ENCODE measurements around the gene GATA6.

GATA6 gene

DNA sequence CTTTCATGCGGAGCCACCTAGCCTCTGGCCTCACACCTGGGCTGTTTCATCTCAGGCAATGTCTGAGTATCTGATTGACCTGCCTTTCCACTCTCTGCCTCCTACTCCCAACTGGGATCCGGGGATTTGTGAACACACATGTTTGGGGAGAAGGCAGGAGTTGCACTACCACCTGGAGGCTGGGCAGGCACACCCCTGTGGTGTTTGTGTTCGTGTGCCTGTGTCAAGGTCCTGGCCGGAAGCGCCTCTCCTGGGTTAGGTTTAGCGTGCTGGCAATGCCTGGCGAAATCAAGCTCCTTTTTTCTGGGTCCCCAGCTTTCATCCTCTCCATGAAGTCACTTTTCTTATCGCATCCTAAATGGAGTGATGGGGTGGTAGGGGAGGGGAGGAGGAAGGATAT is 63.9 kb downstream of the GATA6 start:
- TF ChIP-seq, protein P1, sequence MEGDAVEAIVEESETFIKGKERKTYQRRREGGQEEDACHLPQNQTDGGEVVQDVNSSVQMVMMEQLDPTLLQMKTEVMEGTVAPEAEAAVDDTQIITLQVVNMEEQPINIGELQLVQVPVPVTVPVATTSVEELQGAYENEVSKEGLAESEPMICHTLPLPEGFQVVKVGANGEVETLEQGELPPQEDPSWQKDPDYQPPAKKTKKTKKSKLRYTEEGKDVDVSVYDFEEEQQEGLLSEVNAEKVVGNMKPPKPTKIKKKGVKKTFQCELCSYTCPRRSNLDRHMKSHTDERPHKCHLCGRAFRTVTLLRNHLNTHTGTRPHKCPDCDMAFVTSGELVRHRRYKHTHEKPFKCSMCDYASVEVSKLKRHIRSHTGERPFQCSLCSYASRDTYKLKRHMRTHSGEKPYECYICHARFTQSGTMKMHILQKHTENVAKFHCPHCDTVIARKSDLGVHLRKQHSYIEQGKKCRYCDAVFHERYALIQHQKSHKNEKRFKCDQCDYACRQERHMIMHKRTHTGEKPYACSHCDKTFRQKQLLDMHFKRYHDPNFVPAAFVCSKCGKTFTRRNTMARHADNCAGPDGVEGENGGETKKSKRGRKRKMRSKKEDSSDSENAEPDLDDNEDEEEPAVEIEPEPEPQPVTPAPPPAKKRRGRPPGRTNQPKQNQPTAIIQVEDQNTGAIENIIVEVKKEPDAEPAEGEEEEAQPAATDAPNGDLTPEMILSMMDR (IDR thresholded peaks at IDR 0.05; ENCODE audit: insufficient read depth, low read length, missing control alignments) = no peak
- CTCF ChIA-PET = no interaction called here
- POLR2A ChIA-PET = no interaction called here
- DNase-seq (ENCODE audit: low read depth, low spot score) = no peak
- no peak overlapping the region for H3K4me3 ChIP-seq (ENCODE audit: low read depth, low read length)

DNA sequence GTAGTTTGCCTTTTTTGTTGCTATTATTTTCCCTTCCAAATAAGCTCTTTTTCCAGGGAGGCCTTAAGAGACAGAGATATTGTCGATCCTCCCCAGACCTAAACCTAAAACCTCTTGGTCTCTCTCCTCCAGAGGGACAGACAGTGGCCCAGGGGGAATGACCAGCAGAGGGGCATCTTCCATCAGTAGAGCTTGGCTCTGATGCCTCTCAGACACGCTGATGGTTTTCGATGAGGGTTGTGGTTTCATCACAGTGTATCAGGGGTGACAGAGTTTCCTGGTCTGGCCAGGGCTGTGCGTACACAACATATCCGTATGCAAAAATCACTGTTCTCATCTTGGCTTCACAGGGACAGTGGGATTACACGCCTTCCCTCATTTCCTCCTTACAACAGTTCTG is 68.6 kb downstream of the GATA6 start:
- TF ChIP-seq, protein P1 (IDR thresholded peaks at IDR 0.05; ENCODE audit: insufficient read depth, low read length, missing control alignments) = no peak
- POLR2A ChIA-PET = no interaction called here
- CTCF ChIA-PET = interaction anchor here (0.9 kb wide), 1 partner anchor 27 kb away, joined by 3 read pairs; no protein-coding TSS in a partner anchor
- H3K4me3 ChIP-seq (ENCODE audit: low read depth, low read length) = no peak overlapping the region
- DNase-seq (ENCODE audit: low read depth, low spot score) = no peak

DNA sequence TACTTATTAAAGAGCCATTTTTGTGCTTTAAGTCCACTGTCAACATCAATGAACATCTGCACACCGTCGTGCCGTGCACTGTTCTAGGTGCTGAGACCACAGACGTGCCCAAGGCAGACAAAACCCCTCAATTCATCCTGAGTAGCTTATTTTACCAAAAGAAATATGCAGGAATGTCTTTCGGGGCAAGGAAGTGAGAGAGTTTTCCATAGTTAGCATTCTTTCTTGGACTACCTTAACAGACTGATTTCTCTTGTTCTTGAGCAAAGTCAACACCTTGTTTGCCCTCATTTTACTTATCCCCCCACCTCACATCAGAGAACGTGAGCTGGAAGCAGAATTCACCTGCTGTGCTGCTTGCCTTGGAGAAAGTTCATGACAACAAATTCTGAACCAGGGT is 69.3 kb downstream of the GATA6 start:
- TF ChIP-seq, protein P1 (IDR thresholded peaks at IDR 0.05; ENCODE audit: insufficient read depth, low read length, missing control alignments) = no peak
- no peak for DNase-seq (ENCODE audit: low read depth, low spot score)
- ChIA-PET POLR2A (no interaction called here), CTCF (interaction anchor here (0.9 kb wide), 1 partner anchor 28 kb away, joined by 3 read pairs; no protein-coding TSS in a partner anchor)
- H3K4me3 ChIP-seq (ENCODE audit: low read depth, low read length) = no peak overlapping the region

DNA sequence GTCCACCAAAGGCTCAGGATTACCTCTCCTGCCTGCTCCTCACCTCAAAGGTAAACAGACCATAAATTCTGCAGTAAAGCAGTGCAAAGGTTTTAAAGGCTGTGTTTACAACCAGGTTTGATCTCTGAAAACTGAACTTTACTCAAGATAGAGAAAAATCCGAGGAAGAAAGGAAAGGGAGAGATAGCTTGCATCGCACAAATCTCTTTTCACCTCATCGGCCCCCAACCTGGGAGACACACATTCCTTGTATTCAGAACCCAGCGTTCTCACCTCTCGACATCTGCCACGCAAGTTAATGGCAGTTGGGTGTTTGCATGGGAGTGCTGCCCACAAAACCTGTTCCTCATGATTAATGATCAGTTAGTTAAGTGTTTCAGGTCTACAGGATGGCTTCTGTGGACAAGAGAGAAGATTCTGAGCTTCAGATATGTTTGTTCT is 72.6 kb downstream of the GATA6 start:
- TF ChIP-seq, protein P1 (IDR thresholded peaks at IDR 0.05; ENCODE audit: insufficient read depth, low read length, missing control alignments) = no peak
- POLR2A ChIA-PET = no interaction called here
- CTCF ChIA-PET = no interaction called here
- no peak for DNase-seq (ENCODE audit: low read depth, low spot score)
- H3K4me3 ChIP-seq (ENCODE audit: low read depth, low read length) = no peak overlapping the region

DNA sequence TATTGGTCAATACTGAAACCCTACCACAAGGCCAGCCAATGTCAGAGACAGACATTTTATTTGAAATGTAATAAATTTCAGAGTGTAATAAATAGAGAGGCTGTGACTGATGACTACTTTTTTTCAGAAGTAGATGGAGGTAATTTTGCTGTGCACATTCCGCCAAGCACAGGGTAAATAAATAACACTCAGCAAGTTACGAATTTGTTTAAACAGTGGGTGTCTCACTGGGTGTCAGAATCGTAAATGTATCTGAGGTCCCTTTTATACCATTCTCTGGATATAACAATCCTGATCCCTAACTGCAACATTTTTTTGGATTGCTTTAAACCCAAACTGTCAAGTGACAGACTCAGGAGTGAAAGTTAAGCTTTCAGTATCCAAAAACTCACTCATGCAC is 74.1 kb downstream of the GATA6 start:
- DNase-seq (ENCODE audit: low read depth, low spot score) = no peak
- ChIA-PET POLR2A (no interaction called here), CTCF (interaction anchor here (1.1 to 1.2 kb wide), 2 partner anchors 9 to 63 kb away, joined by 3 read pairs; no protein-coding TSS in a partner anchor)
- TF ChIP-seq, protein P1 (IDR thresholded peaks at IDR 0.05; ENCODE audit: insufficient read depth, low read length, missing control alignments) = no peak
- no peak overlapping the region for H3K4me3 ChIP-seq (ENCODE audit: low read depth, low read length)

DNA sequence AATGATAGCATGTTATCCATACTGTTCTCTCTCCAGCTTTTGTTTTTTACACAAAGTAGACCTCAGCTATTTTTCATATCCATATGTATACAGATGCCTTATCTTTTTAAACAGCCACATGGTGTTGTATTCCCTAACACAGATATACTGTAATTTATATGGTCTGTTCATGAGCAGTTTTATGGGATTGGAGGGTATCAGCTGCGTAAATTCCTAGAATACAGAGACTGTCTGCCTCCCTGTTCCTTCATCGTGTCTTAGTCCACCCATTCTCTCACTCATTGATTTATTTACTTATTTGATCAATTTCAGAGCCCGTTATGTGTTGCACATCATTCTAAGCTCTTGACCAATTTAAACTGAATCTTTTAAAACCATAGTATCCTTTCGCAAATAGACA is 80.6 kb downstream of the GATA6 start:
- DNase-seq (ENCODE audit: low read depth, low spot score) = no peak
- no peak overlapping the region for H3K4me3 ChIP-seq (ENCODE audit: low read depth, low read length)
- TF ChIP-seq, protein P1 (IDR thresholded peaks at IDR 0.05; ENCODE audit: insufficient read depth, low read length, missing control alignments) = no peak
- POLR2A ChIA-PET = no interaction called here
- CTCF ChIA-PET = interaction anchor here (0.7 to 0.8 kb wide), 2 partner anchors 13 to 313 kb away, joined by 3 read pairs; no protein-coding TSS in a partner anchor

Data from AG04449 (cell line).